SU-DHL-6 (cell line): Measurements from ENCODE around the gene LTF.
A peak's percentile ranks its signal among the peaks of the same experiment; 100 is the strongest.

Experiments used
- H2AFZ ChIP-seq: fragments of 200-600 bp; sonication (generic); 2 replicates; pipeline ENCODE4 v1.6.1; 2014; ENCODE audit warnings: low read depth, mild to moderate bottlenecking, moderate library complexity, mixed read lengths, antibody characterized with exemption, low read length; ENCODE audit not compliant: severe bottlenecking
- H3F3A ChIP-seq: fragments of 200-600 bp; shearing (Covaris generic); 2 replicates; pipeline ENCODE4 v1.6.0; 2016; ENCODE audit warnings: antibody characterized with exemption, mild to moderate bottlenecking; ENCODE audit not compliant: insufficient read depth
- H3K27ac ChIP-seq: fragments of 200-600 bp; sonication (generic); 2 replicates; pipeline ENCODE4 v1.5.1; 2016; ENCODE audit warnings: low read depth, mild to moderate bottlenecking, low read length, moderate library complexity, mixed read lengths
- H3K27me3 ChIP-seq: fragments of 200-600 bp; sonication (generic), shearing (Covaris generic); 2 replicates; pipeline ENCODE4 v1.6.0; 2014; ENCODE audit warnings: mild to moderate bottlenecking, low read length
- H3K36me3 ChIP-seq: fragments of 200-600 bp; sonication (generic); 2 replicates; pipeline ENCODE4 v1.6.1; 2014; ENCODE audit warnings: mild to moderate bottlenecking, low read length, mixed read lengths
- H3K4me2 ChIP-seq: fragments of 300-600, 200-600 bp; shearing (Covaris generic), sonication (generic); 2 replicates; pipeline ENCODE4 v1.6.0; 2014; ENCODE audit warnings: low read length, low read depth, mild to moderate bottlenecking; ENCODE audit not compliant: poor library complexity, severe bottlenecking
- H3K4me3 ChIP-seq: fragments of 200-600 bp; sonication (generic); 2 replicates; pipeline ENCODE4 v1.5.1; 2014; ENCODE audit warnings: antibody characterized with exemption, low read length, mild to moderate bottlenecking, mixed read lengths; ENCODE audit not compliant: insufficient read depth, poor library complexity, severe bottlenecking
- H3K79me2 ChIP-seq: fragments of 200-600 bp; sonication (generic); 2 replicates; pipeline ENCODE4 v1.6.1; 2014; ENCODE audit warnings: mild to moderate bottlenecking, low read length, moderate library complexity; ENCODE audit not compliant: insufficient read depth
- H3K9ac ChIP-seq: fragments of 200-600 bp; sonication (generic); 2 replicates; pipeline ENCODE4 v1.7.0; 2014; ENCODE audit warnings: mild to moderate bottlenecking, low read length
- H3K9me2 ChIP-seq: fragments of 200-600 bp; sonication (generic); replicated peaks from 2 replicates; pipeline ENCODE4 v1.6.1; 2014; ENCODE audit warnings: low read length; ENCODE audit not compliant: insufficient read depth
- H3K9me3 ChIP-seq: fragments of 200-600 bp; sonication (generic); 2 replicates; pipeline ENCODE4 v1.6.1; 2014; ENCODE audit warnings: low read length, mixed read lengths; ENCODE audit not compliant: insufficient read depth
- H4K20me1 ChIP-seq: fragments of 200-600 bp; sonication (generic); 2 replicates; pipeline ENCODE4 v1.6.1; 2014; ENCODE audit warnings: low read depth, mild to moderate bottlenecking, antibody characterized with exemption, low read length, moderate library complexity, mixed read lengths
- EZH2phosphoT487 ChIP-seq: fragments of 200-600 bp; sonication (generic), shearing (Covaris generic); conservative IDR thresholded peaks from 2 replicates; pipeline ENCODE4 v1.6.1; 2018; ENCODE audit warnings: mild to moderate bottlenecking, antibody characterized with exemption, low read length, moderate library complexity, mixed read lengths
- TF ChIP-seq, protein P1 (sequence below): fragments of 200-600 bp; sonication (generic); IDR thresholded peaks from one replicate; pipeline ENCODE4 v1.5.1; 2017; ENCODE audit warnings: antibody characterized with exemption, mild to moderate bottlenecking, low read length, moderate library complexity; ENCODE audit not compliant: insufficient read depth, poor library complexity, severe bottlenecking

Gene LTF

DNA sequence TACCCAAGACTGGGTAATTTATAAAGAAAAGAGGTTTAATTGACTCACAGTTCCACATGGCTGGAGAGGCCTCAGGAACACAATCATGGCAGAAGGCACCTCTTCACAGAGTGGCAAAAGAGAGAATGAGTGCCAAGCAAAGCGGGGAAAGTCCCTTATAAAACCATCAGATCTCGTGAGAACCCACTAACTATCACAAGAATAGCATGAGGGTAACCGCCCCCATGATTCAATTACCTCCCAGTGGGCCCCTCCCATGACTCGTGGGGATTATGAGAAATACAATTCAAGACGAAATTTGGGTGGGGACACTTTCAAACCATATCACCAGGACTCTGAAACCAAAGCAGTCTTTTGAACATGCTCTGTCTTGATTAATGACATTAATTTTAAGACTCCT, 40.1 kb upstream of the LTF start:
- Histone ChIP-seq H2AFZ (no peak overlapping the region), H3K4me3 (no peak overlapping the region), H3K27me3 (no peaks in the 10 kb centered on the region), H3K36me3 (no peaks in the 10 kb centered on the region; the same call in 1 of the 2 replicates), H4K20me1 (no peaks in the 10 kb centered on the region), H3K79me2 (no peaks in the 10 kb centered on the region), H3K9me2 (no peaks in the 10 kb centered on the region), H3K27ac (peak overlapping the region; percentile 40), H3K4me2 (no peak overlapping the region), H3F3A (peaks cover 6% of the 10 kb centered on the region; the same call in 1 of the 2 replicates), H3K9ac (no peak overlapping the region), H3K9me3 (peaks cover 15% of the 10 kb centered on the region; the same call in 1 of the 2 replicates)
- TF ChIP-seq EZH2phosphoT487: no peak
- TF ChIP-seq, protein P1, sequence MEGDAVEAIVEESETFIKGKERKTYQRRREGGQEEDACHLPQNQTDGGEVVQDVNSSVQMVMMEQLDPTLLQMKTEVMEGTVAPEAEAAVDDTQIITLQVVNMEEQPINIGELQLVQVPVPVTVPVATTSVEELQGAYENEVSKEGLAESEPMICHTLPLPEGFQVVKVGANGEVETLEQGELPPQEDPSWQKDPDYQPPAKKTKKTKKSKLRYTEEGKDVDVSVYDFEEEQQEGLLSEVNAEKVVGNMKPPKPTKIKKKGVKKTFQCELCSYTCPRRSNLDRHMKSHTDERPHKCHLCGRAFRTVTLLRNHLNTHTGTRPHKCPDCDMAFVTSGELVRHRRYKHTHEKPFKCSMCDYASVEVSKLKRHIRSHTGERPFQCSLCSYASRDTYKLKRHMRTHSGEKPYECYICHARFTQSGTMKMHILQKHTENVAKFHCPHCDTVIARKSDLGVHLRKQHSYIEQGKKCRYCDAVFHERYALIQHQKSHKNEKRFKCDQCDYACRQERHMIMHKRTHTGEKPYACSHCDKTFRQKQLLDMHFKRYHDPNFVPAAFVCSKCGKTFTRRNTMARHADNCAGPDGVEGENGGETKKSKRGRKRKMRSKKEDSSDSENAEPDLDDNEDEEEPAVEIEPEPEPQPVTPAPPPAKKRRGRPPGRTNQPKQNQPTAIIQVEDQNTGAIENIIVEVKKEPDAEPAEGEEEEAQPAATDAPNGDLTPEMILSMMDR: no peak

DNA sequence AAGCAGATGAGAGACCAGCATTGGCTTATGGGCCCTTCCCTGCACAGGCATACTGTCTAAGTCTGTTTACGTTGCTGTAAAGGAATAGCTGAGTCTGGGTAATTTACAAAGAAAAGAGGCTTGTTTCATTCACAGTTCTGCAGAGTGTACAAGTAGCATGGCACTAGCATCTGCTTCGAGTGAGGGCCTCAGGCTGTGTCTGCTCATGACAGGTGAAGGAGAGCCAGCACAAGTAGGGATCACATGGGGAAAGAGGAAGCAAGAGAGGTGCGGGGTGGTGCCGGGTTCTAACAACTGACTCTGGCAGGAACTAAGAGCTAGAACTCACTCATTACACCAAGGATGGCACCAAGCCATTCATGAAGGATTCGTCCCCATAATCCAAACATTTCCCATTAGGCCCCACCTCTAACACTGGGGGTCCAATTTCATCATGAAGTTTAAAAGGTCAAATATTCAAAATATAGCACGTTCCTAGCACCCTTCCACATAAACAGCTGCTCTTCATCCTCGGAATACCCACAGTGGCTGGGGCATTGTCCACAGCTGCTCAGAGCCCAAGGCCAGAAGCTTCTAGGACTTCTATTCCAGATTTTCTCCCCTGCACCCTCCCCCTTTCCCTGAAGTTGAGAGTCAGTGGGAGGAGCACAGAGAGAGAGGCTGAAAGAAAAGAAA, 38.6 kb upstream of the LTF start:
- Histone ChIP-seq H3K79me2 (no peaks in the 10 kb centered on the region), H3K9me2 (no peaks in the 10 kb centered on the region), H2AFZ (no peak overlapping the region), H3K9ac (no peak overlapping the region), H3K27ac (no peak overlapping the region), H3F3A (peaks cover 6% of the 10 kb centered on the region; the same call in 1 of the 2 replicates), H3K27me3 (no peaks in the 10 kb centered on the region), H4K20me1 (no peaks in the 10 kb centered on the region), H3K4me3 (no peak overlapping the region), H3K4me2 (no peak overlapping the region), H3K36me3 (no peaks in the 10 kb centered on the region; the same call in 1 of the 2 replicates), H3K9me3 (peaks cover 15% of the 10 kb centered on the region; the same call in 1 of the 2 replicates)
- TF ChIP-seq EZH2phosphoT487: no peak
- TF ChIP-seq, protein P1: no peak

DNA sequence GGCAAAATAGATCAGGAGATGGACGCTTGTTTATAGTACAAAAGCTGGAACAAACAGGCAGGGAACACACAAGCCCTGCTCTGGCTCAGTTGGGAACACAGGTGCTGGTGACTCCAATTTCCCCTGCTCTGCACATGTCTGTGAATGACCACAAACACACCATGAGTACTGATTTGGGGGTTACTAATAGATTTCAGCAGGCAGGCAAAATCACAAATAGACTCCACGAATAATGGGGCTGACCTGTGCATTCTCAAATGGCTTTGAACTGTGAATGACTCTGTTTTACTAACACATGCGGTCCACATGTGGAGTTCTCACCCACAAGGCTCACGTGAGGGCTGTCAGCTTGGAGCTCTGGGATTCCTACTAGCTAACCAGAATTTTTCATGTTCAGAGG, 37.0 kb upstream of the LTF start:
- Histone ChIP-seq H3K9me3 (peaks cover 15% of the 10 kb centered on the region; the same call in 1 of the 2 replicates), H3K9ac (peak overlapping the region; percentile 3; the same call in 1 of the 2 replicates), H3K27ac (no peak overlapping the region), H3K4me2 (no peak overlapping the region), H3K36me3 (no peaks in the 10 kb centered on the region; the same call in 1 of the 2 replicates), H3K27me3 (no peaks in the 10 kb centered on the region), H3K4me3 (no peak overlapping the region), H3K9me2 (no peaks in the 10 kb centered on the region), H4K20me1 (no peaks in the 10 kb centered on the region), H3F3A (peaks cover 6% of the 10 kb centered on the region; the same call in 1 of the 2 replicates), H2AFZ (no peak overlapping the region), H3K79me2 (no peaks in the 10 kb centered on the region)
- TF ChIP-seq EZH2phosphoT487: no peak
